RCC 7860 (cell line): ENCODE results near the gene NGF.

Experiments used
- DNase-seq: peaks from one replicate; pipeline ENCODE4 v3.0.0-alpha.2; 2015; ENCODE audit warnings: low spot score
- FAIRE-seq: peaks from 2 replicates; lab custom pipeline; 2012; peaks lifted over from hg19 to GRCh38; lab: Jason Lieb, UNC

NGF gene

DNA sequence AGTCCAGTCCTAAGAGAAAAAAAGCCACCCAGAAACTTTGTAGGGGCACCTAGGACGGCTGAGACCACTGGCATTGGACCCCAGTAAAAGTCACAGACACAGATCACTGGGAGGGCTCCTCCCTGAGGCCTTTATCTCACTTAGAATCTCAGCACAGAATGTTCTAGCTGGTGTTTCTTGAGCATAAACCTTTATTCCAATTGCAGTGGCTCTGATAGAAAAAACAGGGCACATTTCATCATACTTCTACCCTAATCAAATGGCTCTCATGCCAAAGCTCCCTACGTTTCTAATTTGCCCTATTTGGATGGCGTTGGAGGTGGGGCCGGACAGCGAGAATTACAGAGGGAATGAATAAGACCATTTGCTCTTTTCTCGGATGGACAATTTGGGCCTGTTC, 53.8 kb downstream of the NGF start:
- DNase-seq (no peak), FAIRE-seq (no peak)

DNA sequence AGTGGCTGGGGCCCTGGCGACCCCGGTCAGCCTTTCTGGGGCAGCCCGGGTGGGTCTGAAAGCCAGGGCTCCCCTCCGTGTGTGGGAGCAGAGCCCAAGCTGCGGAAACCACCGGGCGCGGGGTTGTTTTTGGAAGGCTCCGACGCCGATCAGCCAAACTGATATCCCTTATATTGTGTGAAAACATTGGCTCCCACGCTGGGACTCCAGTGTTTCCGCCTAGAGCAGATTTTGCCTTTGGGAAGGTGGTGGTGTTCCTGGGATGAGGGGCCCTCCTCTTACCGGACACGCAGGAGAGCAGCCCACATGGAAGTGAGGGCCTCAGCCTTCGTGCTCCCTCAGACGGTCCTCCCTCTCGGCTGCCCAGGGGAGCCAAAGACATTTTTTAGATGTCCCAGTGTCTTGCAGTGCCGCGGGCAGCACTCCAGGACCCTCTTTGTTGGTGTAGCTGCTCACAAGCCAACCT, 54.3 kb downstream of the NGF start:
- DNase-seq, result no peak
- no peak for FAIRE-seq

DNA sequence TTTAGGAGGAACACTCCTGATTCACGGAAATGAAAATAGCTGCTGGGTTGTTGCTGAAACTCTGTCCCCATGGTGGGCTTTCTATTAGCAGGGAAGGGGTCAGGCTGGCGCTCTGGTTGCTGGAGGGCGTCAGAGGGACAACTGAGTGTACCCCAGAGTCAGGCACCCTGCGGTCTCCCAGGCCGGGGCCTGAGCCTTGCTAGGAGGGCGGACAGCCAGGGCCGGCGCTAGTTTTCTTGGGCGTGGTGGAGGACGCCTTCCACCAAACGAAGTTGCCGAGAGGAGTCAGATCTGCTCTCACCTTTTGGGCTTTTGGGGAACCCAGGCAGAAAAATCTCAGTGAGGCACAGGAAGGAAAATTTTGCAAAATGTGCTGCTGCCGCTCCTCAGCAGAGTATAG, 54.8 kb downstream of the NGF start:
- DNase-seq, result no peak
- FAIRE-seq, result no peak

DNA sequence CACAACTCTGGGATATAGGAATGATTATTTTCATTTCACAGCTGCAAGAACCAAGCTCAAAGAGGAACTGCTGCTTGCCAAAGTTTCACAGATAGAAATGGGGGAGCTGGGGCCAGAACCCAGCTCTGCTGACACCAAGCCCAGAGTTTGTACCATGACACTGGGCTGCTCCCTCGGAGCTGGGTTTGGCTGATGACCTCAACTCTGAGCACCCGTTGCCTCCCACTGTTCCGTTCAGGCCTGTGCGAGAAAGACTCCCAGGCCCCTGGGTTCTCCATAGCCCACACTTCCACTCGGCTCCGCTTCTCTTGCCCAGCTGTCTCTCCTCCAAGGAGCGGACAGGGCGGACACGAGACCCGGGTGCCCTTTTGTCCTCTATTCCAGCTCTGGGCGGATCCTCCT, 55.2 kb downstream of the NGF start:
- FAIRE-seq (no peak), DNase-seq (no peak)

DNA sequence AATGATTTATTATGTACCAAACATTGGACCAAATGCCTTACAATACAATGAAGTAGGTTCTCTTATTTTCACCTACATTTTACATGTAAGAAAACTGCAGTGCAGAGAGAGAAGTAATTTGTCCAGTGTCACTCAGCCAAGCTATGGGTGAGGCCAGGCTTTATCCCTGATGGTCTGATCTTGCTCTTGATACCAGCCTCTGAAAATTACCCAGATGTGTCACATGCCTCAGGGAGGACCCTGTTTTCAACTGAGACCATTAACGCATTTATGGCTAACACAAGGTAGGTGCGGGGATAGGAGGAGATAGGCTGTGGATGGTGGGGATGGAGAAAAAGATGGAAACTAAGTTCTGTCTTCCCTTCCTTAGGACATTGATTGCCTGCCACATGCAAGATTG, 56.9 kb downstream of the NGF start:
- DNase-seq, result no peak
- FAIRE-seq, result no peak

DNA sequence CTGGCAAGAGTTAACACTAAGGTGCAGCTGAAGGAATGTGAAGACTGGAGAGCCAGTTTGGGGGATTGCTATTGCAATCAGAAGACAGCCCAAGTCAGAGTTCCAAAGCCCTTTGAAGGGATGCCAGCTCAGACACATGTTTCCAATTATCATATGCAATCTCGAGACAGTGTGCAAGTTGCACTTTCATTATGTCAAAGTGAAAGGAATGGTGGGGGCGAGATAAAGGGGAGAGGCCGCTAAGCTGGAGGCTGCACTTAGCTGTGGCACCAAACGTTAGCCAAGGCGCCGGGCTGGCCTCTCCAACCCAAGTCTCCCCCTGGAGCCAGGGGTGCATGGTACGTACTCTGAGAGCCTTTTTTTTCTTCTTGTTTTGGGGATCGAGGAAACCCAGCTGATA, 58.0 kb downstream of the NGF start:
- DNase-seq (no peak), FAIRE-seq (no peak)

GRCh38 chr1:115278211-115278610, 59.8 kb downstream of the NGF start:
- FAIRE-seq, result no peak
- DNase-seq, result no peak

GRCh38 chr1:115277276-115277675, 60.8 kb downstream of the NGF start:
- DNase-seq (peak; percentile 67), FAIRE-seq (peak; percentile 78)

GRCh38 chr1:115275216-115275615, 62.8 kb downstream of the NGF start:
- DNase-seq (no peak), FAIRE-seq (no peak)

- DNase-seq, result no peak
- FAIRE-seq, result no peak
These were observed 63.6 kb downstream of the NGF start for GRCh38 chr1:115274467-115274866.

DNA sequence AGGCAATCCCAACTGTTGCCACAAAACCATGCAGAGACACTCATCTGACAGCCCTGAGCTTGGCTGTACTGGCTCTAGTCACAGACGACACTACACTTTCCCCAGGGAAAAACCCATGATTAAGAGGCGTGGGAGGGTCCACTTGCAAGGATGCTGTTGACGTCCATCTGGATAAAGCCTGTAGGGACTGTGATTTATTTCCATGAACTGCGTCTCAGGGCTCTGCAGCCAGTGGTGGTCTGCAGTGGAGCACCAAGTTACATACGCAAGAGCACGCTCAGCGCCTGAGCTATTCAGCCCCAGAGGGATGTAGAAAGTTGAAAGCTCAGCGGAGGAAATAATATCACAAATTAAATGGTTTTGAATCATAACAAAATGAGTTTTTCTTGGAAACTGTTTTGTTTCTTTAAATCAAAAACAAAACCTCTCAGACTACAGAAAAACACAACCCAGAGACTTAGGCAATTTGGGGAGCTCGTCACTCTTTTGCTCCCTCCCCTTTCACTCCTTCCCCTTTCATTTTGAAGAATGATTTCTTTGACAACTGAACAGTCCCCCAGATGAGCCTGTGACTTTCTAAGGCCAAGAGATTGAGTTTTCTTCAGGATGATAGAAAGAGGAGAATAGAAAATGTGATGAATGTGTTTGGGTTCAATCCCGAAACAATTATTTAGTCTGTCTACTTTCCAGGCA, 71.2 kb downstream of the NGF start:
- no peak for FAIRE-seq
- no peak for DNase-seq

GRCh38 chr1:115265099-115265498, 73.0 kb downstream of the NGF start:
- DNase-seq, result no peak
- FAIRE-seq, result no peak

GRCh38 chr1:115262886-115263285, 75.2 kb downstream of the NGF start:
- no peak for DNase-seq
- FAIRE-seq, result no peak

- DNase-seq (no peak), FAIRE-seq (no peak)
These were observed 76.6 kb downstream of the NGF start for GRCh38 chr1:115261496-115261895.

DNA sequence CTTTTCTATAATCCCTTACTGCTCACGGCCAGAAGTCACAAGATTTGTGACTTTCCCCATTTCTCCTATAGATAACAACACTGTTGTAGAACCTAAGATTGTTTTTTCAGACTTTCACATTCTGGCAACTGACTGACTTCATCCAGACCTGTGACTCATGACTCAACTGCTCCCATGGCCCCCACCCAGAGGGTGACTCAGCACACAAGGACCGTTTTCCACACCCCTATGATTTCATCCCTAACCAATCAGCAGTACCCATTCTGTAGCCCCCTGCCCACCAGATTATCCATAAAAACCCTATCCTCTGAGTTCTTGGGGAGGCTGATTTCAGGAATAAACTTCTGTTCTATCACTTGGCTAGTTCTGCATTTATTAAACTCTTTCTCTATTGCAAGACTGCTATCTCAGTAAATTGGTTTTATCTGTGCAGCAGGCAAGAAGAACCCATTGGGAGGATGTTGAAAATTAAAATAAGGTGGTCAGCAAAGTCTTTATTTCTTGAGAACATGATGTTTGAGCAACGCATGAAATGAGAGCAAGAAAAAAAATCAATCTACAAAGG, 79.7 kb downstream of the NGF start:
- peak; percentile 86 for DNase-seq
- peak; percentile 82 for FAIRE-seq

DNA sequence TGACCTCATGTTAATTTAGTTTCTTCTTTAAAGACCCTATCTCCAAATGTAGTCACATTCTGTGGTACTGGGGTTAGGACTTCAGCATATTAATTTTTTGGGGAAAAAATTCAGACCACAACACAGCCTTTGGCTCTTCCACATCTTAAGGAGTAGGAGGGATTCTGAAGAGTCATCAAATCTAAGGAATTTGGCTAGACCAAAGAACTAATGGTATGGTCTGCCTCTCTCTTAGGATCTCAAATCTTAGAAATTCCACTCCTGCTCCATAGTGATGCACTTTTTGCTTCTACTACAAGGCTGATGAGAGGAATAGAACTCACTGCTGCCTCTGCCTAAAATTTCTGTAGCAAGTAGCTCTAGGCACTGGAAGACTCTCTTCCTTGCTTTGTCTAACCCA, 80.5 kb downstream of the NGF start:
- DNase-seq (no peak), FAIRE-seq (no peak)

DNA sequence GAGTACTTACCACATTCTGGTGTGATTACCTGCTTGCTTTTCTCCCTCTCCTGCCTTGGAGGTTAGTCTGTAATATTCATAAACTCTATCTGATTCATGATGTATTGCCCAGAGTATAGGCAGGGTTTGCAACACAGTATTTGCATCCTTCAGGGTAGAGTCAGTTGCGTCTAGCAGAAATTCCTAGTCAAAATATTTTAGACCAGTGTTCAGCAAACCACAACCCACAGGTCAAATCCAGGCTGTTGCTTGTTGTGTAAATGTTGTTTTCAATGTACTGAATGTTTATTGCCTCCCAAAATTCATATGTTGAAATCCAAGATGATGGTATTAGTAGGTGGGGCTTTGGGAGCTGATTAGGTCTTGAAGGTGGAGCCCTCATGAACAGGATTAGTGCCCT, 82.9 kb downstream of the NGF start:
- DNase-seq (no peak), FAIRE-seq (no peak)

DNA sequence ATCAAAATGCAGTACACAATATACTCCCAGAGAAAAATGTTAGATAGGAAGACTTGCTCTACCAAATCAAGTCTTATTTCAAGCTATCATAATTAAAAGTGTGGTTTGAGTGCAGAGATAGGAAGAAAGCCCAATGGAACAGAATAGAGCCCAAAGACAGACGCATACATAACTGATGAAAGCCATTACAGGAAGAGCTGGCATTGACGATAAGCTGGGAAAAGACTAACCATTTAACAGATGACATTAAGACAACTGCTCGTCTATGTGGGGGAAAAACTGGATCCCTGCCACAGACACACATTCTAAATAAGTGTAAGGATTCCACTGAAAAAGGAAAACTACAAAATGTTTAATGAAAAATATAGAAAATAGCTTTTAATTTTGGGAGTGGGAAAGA, 85.5 kb downstream of the NGF start:
- no peak for DNase-seq

GRCh38 chr1:115251856-115252255, 86.2 kb downstream of the NGF start:
- DNase-seq (peak; percentile 70), FAIRE-seq (peak; percentile 86)

More for the DNA sequence above, 85.5 kb downstream of the NGF start:
- FAIRE-seq, result no peak

DNA sequence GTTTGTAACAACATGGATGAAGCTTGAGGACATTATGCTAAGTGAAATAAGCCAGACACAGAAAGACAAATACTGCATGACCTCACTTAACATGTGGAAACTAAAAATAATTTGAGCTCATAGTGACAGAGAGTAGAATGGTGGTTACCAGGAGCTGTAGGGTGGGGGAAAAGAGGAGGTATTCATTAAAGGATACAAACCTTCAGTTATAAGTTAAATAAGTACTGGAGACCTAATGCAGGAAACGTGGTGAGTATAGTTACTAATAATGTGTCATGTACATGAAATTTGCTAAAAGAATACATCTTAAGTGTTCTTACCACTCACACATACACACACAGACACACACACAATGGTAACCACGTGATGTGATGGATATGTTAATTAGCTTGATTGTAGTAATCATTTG, 86.7 kb downstream of the NGF start:
- DNase-seq (peak; percentile 45), FAIRE-seq (no peak)

- FAIRE-seq, result no peak
- DNase-seq, result no peak
These were observed 91.5 kb downstream of the NGF start for GRCh38 chr1:115246526-115246925.

GRCh38 chr1:115245227-115245626, 92.8 kb downstream of the NGF start:
- DNase-seq, result no peak

DNA sequence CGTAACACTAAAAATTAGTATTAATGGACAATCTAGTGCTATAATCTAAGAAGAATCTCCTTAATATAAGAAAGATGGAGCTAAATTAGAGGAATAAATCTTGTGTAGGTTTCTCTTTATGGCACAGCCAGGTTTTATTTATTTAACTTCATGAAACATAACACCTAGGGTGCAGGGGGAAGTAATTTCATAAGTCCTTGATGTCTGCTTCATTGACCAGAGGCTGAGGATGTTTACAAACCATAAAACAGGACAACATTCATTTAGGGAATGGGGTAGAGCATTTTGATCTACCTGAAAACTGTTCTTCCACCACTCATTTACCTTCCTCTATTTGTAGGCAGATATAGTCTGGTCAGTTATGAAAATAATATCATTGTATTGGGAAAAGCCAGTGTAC, 95.5 kb downstream of the NGF start:
- DNase-seq (no peak), FAIRE-seq (no peak)

More at GRCh38 chr1:115245227-115245626, 92.8 kb downstream of the NGF start:
- FAIRE-seq, result no peak
